Astrocyte (in vitro differentiated cells and primary cell): ENCODE data around the gene C6orf89. TPM values are rescaled to one million over a fixed set of nuclear protein-coding genes. Genes with fewer than 3 reads are reported as not detected.

Source experiments
- DNase-seq: peaks from one replicate; pipeline ENCODE4 v3.0.0-alpha.2; 2010; ENCODE audit warnings: low read depth
- FAIRE-seq: peaks from 2 replicates; lab custom pipeline; 2011; peaks lifted over from hg19 to GRCh38; lab: Jason Lieb, UNC
- H2AFZ ChIP-seq: 2 replicates; pipeline ENCODE4 v1.6.0; 2012; ENCODE audit warnings: low read depth, low read length, inconsistent platforms
- H3K27ac ChIP-seq: 2 replicates; pipeline ENCODE4 v1.5.1; 2011; ENCODE audit warnings: low read depth, low read length, inconsistent platforms
- H3K27me3 ChIP-seq: 2 replicates; pipeline ENCODE4 v1.6.0; 2011; ENCODE audit warnings: low read length, inconsistent platforms; ENCODE audit not compliant: insufficient read depth
- H3K36me3 ChIP-seq: 2 replicates; pipeline ENCODE4 v1.5.1; 2011; ENCODE audit warnings: low read length, inconsistent platforms; ENCODE audit not compliant: insufficient read depth
- H3K4me1 ChIP-seq: 2 replicates; pipeline ENCODE4 v1.5.1; 2011; ENCODE audit warnings: low read length, inconsistent platforms; ENCODE audit not compliant: insufficient read depth
- H3K4me2 ChIP-seq: 2 replicates; pipeline ENCODE4 v1.6.0; 2012; ENCODE audit warnings: low read length, inconsistent platforms
- H3K4me3 ChIP-seq: 2 replicates; pipeline ENCODE4 v1.5.1; 2011; ENCODE audit warnings: low read depth, mild to moderate bottlenecking, low read length, inconsistent platforms; ENCODE audit not compliant: insufficient read depth
- H3K79me2 ChIP-seq: 2 replicates; pipeline ENCODE4 v1.6.0; 2012; ENCODE audit warnings: mild to moderate bottlenecking, low read length, inconsistent platforms; ENCODE audit not compliant: insufficient read depth
- H3K9ac ChIP-seq: 2 replicates; pipeline ENCODE4 v1.6.0; 2012; ENCODE audit warnings: mild to moderate bottlenecking, low read length, inconsistent platforms
- H3K9me3 ChIP-seq: 2 replicates; pipeline ENCODE4 v1.5.1; 2012; ENCODE audit warnings: low read depth, mild to moderate bottlenecking, low read length, inconsistent platforms; ENCODE audit not compliant: insufficient read depth
- H4K20me1 ChIP-seq: 2 replicates; pipeline ENCODE4 v1.6.0; 2012; ENCODE audit warnings: low read length, inconsistent platforms; ENCODE audit not compliant: insufficient read depth
- H3K27ac Mint-ChIP-seq: one replicate; pipeline ENCODE4 v1.8.0; 2021; ENCODE audit warnings: mild to moderate bottlenecking, mixed read lengths; ENCODE audit not compliant: unreplicated experiment
- H3K27me3 Mint-ChIP-seq: one replicate; pipeline ENCODE4 v1.8.0; 2021; ENCODE audit warnings: low read depth, mixed read lengths; ENCODE audit not compliant: unreplicated experiment
- H3K36me3 Mint-ChIP-seq: one replicate; pipeline ENCODE4 v1.8.0; 2021; ENCODE audit warnings: low read depth, mixed read lengths; ENCODE audit not compliant: unreplicated experiment
- H3K4me1 Mint-ChIP-seq: one replicate; pipeline ENCODE4 v1.8.0; 2021; ENCODE audit warnings: low read depth, mixed read lengths; ENCODE audit not compliant: unreplicated experiment
- H3K4me3 Mint-ChIP-seq: one replicate; pipeline ENCODE4 v1.8.0; 2021; ENCODE audit warnings: mild to moderate bottlenecking, moderate library complexity, mixed read lengths; ENCODE audit not compliant: unreplicated experiment
- H3K9me3 Mint-ChIP-seq: one replicate; pipeline ENCODE4 v1.8.0; 2021; ENCODE audit warnings: mild to moderate bottlenecking, mixed read lengths; ENCODE audit not compliant: unreplicated experiment
- CTCF ChIP-seq: IDR thresholded peaks from 2 replicates; pipeline ENCODE4 v1.5.1; 2011; ENCODE audit warnings: low read depth, mild to moderate bottlenecking, inconsistent platforms, low read length, moderate library complexity; ENCODE audit not compliant: insufficient read depth
- EZH2 ChIP-seq: IDR thresholded peaks from 2 replicates; pipeline ENCODE4 v1.6.1; 2012; ENCODE audit warnings: mild to moderate bottlenecking, low read length, inconsistent platforms; ENCODE audit not compliant: insufficient read depth
- total RNA-seq: library from RNA; stranded (reverse); gene quantifications from 2 replicates; pipeline ENCODE4 v1.2.1, GENCODE V29; 2021

The C6orf89 gene
- total RNA-seq, 1 donor from 2014 or later: 37.8 TPM

GRCh38 chr6:36888115-36888643, 2.4 kb downstream of the C6orf89 start:
- DNase-seq: no peak
- Histone ChIP-seq H3K79me2 (peaks cover 50% of the 10 kb centered on the region), H3K27ac (no peak overlapping the region), H3K4me2 (no peak overlapping the region), H3K9ac (no peak overlapping the region), H3K27me3 (no peaks in the 10 kb centered on the region), H4K20me1 (peaks cover 15% of the 10 kb centered on the region), H3K4me1 (peaks cover 7% of the 10 kb centered on the region), H3K9me3 (no peaks in the 10 kb centered on the region), H3K4me3 (no peak overlapping the region), H3K36me3 (peaks cover 3% of the 10 kb centered on the region), H2AFZ (no peak overlapping the region)
- H3K9me3 Mint-ChIP-seq: no peaks in the 10 kb centered on the region
- H3K4me3 Mint-ChIP-seq: no peak overlapping the region
- H3K27ac Mint-ChIP-seq: no peak overlapping the region
- H3K36me3 Mint-ChIP-seq: peaks cover 9% of the 10 kb centered on the region
- FAIRE-seq: no peak
- peaks cover 6% of the 10 kb centered on the region for H3K4me1 Mint-ChIP-seq
- no peak for TF ChIP-seq EZH2
- no peak for TF ChIP-seq CTCF
- no peaks in the 10 kb centered on the region for H3K27me3 Mint-ChIP-seq

GRCh38 chr6:36888654-36889481, 3.1 kb downstream of the C6orf89 start:
- H3K27me3 ChIP-seq: no peaks in the 10 kb centered on the region
- H3K9me3 ChIP-seq: no peaks in the 10 kb centered on the region
- FAIRE-seq (no peak), DNase-seq (no peak)
- TF ChIP-seq CTCF (no peak), EZH2 (no peak)
- no peak overlapping the region for H3K4me3 Mint-ChIP-seq
- H3K4me3 ChIP-seq: no peak overlapping the region
- H3K4me2 ChIP-seq: no peak overlapping the region
- no peak overlapping the region for H3K27ac ChIP-seq
- peaks cover 3% of the 10 kb centered on the region for H3K36me3 ChIP-seq
- H3K4me1 Mint-ChIP-seq: peaks cover 6% of the 10 kb centered on the region
- peaks cover 7% of the 10 kb centered on the region for H3K4me1 ChIP-seq
- H3K27me3 Mint-ChIP-seq: no peaks in the 10 kb centered on the region
- H4K20me1 ChIP-seq: peaks cover 15% of the 10 kb centered on the region
- H3K27ac Mint-ChIP-seq: no peak overlapping the region
- H3K36me3 Mint-ChIP-seq: peaks cover 9% of the 10 kb centered on the region
- H2AFZ ChIP-seq: no peak overlapping the region
- no peaks in the 10 kb centered on the region for H3K9me3 Mint-ChIP-seq
- no peak overlapping the region for H3K9ac ChIP-seq
- H3K79me2 ChIP-seq: peaks cover 50% of the 10 kb centered on the region
